Measurements from ENCODE around the gene DHX35.

The DHX35 gene

GRCh38 chr20:38947931-38948362 is 14.2 kb upstream of the DHX35 start:
- H3K9me2 ChIP-seq (replicated peaks; ENCODE audit: control insufficient read depth, low read length), result no peaks in the 10 kb centered on the region
- TF ChIP-seq EZH2phosphoT487 (IDR thresholded peaks at IDR 0.05; ENCODE audit: borderline replicate concordance, low read length) (no peak), CTCF (IDR thresholded peaks at IDR 0.05; ENCODE audit: low read depth, low read length, poor library complexity, severe bottlenecking) (no peak)
- peaks cover 88% of the 10 kb centered on the region for H3K36me3 ChIP-seq (ENCODE audit: control insufficient read depth, low read length)
- H3K4me1 ChIP-seq (ENCODE audit: control insufficient read depth, low read length), result no peaks in the 10 kb centered on the region
- H3K79me2 ChIP-seq (ENCODE audit: control insufficient read depth, low read length), result peaks cover 40% of the 10 kb centered on the region
- 0 out of 2 replicates have a peak, but pooled peaks cover 2% of the 10 kb centered on the region for H4K20me1 ChIP-seq (ENCODE audit: control insufficient read depth, insufficient read depth, low read depth, low read length)
- no peaks in the 10 kb centered on the region for H3K9me3 ChIP-seq (ENCODE audit: control insufficient read depth, insufficient read depth, low read length)
- H3K27me3 ChIP-seq (ENCODE audit: control insufficient read depth, low read length), result no peaks in the 10 kb centered on the region
- H3K27ac ChIP-seq (ENCODE audit: low read depth, low read length), result no peak overlapping the region
- no peak overlapping the region for H3K4me3 ChIP-seq (ENCODE audit: low read length)
- H3K4me2 ChIP-seq (ENCODE audit: low read length), result no peak overlapping the region
- peaks cover 3% of the 10 kb centered on the region for H3F3A ChIP-seq (ENCODE audit: control insufficient read depth, insufficient read depth)

- peaks cover 14% of the 10 kb centered on the region for H3F3A ChIP-seq (ENCODE audit: control insufficient read depth, insufficient read depth)
- H3K9me3 ChIP-seq (ENCODE audit: control insufficient read depth, insufficient read depth, low read length), result no peaks in the 10 kb centered on the region
- H3K79me2 ChIP-seq (ENCODE audit: control insufficient read depth, low read length), result peaks cover 23% of the 10 kb centered on the region
- no peaks in the 10 kb centered on the region for H3K4me1 ChIP-seq (ENCODE audit: control insufficient read depth, low read length)
- H4K20me1 ChIP-seq (ENCODE audit: control insufficient read depth, insufficient read depth, low read depth, low read length), result 0 out of 2 replicates have a peak, but pooled peaks cover 2% of the 10 kb centered on the region
- no peaks in the 10 kb centered on the region for H3K9me2 ChIP-seq (replicated peaks; ENCODE audit: control insufficient read depth, low read length)
- H3K4me3 ChIP-seq (ENCODE audit: low read length), result no peak overlapping the region
- no peak overlapping the region for H3K27ac ChIP-seq (ENCODE audit: low read depth, low read length)
- TF ChIP-seq CTCF (IDR thresholded peaks at IDR 0.05; ENCODE audit: low read depth, low read length, poor library complexity, severe bottlenecking) (no peak), EZH2phosphoT487 (IDR thresholded peaks at IDR 0.05; ENCODE audit: borderline replicate concordance, low read length) (no peak)
- peaks cover 79% of the 10 kb centered on the region for H3K36me3 ChIP-seq (ENCODE audit: control insufficient read depth, low read length)
- no peaks in the 10 kb centered on the region for H3K27me3 ChIP-seq (ENCODE audit: control insufficient read depth, low read length)
- H3K4me2 ChIP-seq (ENCODE audit: low read length), result no peak overlapping the region
These were observed 11.9 kb upstream of the DHX35 start for GRCh38 chr20:38950254-38950653.

GRCh38 chr20:38951611-38952010 is 10.5 kb upstream of the DHX35 start:
- Histone ChIP-seq H3K4me1 (ENCODE audit: control insufficient read depth, low read length) (no peaks in the 10 kb centered on the region), H3K9me2 (replicated peaks; ENCODE audit: control insufficient read depth, low read length) (no peaks in the 10 kb centered on the region), H3K9me3 (ENCODE audit: control insufficient read depth, insufficient read depth, low read length) (no peaks in the 10 kb centered on the region), H3K4me2 (ENCODE audit: low read length) (no peak overlapping the region), H4K20me1 (ENCODE audit: control insufficient read depth, insufficient read depth, low read depth, low read length) (0 out of 2 replicates have a peak, but pooled peaks cover 2% of the 10 kb centered on the region), H3F3A (ENCODE audit: control insufficient read depth, insufficient read depth) (peaks cover 22% of the 10 kb centered on the region), H3K4me3 (ENCODE audit: low read length) (no peak overlapping the region), H3K79me2 (ENCODE audit: control insufficient read depth, low read length) (peaks cover 18% of the 10 kb centered on the region), H3K27ac (ENCODE audit: low read depth, low read length) (no peak overlapping the region), H3K27me3 (ENCODE audit: control insufficient read depth, low read length) (no peaks in the 10 kb centered on the region), H3K36me3 (ENCODE audit: control insufficient read depth, low read length) (peaks cover 73% of the 10 kb centered on the region)
- TF ChIP-seq CTCF (IDR thresholded peaks at IDR 0.05; ENCODE audit: low read depth, low read length, poor library complexity, severe bottlenecking), result no peak
- TF ChIP-seq EZH2phosphoT487 (IDR thresholded peaks at IDR 0.05; ENCODE audit: borderline replicate concordance, low read length), result no peak

Data from DOHH2 (cell line).